IPS-NIHi11 (cell line): ENCODE data around the gene CHID1.

ENCODE experiments used
- DNase-seq: peaks from one replicate; pipeline ENCODE4 v3.0.0; 2012; ENCODE audit warnings: mixed read lengths, low spot score

The CHID1 gene

GRCh38 chr11:933142-933851 is 22.7 kb upstream of the CHID1 start:
- DNase-seq: no peak

DNA sequence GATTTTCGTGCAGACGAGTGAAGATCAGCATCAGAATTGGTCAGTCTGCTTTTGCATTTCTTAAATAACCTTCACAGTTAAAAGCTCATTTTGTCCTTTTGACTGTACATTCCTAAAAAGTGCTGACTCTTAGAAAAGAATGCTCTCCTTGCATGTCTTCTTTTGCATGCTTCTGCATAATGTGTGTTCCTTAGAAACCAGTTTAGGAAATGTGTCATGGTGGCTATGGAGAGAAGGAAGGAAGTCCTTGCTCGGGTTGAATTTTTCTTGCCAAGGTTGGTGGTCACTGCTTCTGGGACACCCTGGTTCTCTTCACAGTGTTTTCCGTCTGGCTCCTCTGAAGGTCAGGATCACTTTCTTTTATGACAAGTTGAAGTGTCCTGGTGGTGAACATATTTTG is 21.8 kb upstream of the CHID1 start:
- no peak for DNase-seq

DNA sequence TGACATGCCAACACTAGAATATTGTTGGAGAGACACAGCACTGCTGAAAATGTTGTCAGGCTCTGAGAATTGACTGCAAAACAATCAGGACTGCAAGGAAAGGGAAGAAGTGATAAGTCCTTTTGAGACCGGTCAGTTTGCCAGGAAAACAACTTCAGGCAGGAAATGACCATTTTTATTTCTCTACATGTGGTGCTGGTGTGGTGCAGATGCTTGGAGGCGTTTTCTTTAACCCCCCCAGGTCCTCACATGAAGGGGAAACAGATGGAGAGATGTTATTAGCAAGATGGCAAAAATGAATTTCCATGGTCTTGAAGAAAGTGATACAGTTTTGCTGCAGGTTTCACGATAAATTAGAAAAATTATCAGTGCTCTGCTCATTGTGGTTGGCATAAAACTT is 20.8 kb upstream of the CHID1 start:
- DNase-seq: no peak

DNA sequence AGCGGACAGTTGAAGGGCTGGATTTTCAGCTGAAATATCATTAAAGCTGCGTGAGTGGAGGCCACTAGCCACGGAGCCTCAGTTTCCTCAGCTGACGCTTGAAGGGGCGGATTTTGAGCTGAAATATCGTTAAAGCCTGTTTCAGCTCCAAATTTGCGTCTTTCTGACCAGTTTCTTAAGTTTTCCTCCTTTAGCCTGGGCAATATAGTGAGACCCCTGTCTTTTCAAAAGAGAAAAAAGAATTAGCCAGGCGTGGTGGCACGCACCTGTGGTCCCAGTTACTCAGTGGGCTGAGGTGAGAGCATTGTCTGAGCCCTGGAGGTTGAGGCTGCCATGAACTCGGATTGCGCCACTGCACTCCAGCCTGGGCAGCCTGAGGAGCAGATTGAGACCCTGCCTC is 18.8 kb upstream of the CHID1 start:
- DNase-seq: no peak

- DNase-seq: no peak
Observed at GRCh38 chr11:928786-929185, 18.2 kb upstream of the CHID1 start.

GRCh38 chr11:927871-928270 is 17.3 kb upstream of the CHID1 start:
- DNase-seq: no peak

DNA sequence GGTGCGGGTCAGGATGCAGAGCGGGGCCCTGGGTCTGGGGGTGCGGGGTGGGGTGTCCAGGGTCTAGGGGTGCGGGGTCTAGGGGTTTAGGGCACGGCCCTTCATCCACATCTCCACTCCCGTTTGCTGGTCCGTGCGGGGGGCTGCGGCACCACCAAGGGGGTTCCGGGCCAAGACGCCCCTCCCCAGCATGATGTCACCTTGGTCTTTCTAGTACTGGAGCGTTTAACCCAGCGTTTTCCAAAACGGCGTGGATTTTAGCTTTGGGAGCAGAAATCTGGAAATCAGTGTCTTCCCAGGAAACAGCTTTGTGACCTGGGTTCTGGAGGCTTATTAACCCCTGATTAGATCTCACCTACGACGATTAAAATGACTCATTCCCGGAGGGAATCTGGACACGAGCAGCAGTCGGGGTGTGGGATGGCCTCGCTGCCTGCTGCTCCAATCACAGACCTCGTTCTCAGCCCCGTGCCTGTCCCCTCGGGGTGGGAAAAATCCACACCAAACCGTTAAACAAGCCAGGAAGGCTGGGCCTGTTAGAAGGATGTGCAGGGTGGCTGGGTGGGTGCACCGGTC is 15.8 kb upstream of the CHID1 start:
- DNase-seq: peak; percentile 43

DNA sequence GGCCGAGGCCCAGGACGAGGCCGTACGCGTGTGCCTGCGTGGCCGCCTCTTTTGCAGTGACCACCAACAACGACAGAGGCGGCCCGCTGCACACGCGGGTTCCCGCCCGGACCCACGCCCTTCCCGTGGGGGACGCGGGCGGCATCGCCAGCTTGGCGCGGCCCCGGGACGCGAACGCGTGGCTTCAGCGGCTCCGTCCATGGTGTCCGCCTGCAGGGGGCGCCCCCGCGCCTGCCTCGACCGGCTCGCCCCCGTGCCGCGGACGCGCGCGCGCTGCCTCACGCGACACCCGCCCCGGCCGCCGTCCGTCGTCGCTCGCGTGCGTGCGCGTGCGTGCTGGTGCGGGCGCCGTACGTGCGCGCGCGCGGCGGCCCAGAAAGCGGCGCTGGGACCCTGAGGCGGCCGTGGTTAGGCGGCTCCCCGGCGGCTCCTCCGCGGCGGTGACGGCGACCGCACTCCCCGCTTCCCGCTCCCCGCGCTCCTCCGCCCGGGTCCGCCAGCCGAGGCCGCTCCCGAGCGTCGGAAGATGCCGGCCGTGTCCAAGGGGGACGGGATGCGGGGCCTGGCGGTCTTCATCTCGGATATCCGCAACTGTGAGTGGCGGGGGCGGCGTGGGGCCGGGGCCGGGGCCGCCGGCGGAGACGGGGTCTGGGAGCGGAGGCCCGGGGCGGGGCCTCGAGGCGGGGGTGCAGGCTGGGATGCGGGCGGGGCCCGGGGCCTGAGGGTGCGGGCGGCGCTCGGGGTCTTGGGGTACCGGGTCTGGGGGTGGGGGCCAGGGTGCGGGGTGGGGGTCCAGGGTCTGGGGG is 15.1 kb upstream of the CHID1 start, which contains the start of gene AP2A2:
Gene AP2A2, plus strand, starts transcription at position 375 of the 806 bp plus-strand sequence. Its CDS starts 152 bp downstream, at position 527.
- peak; percentile 99 for DNase-seq

GRCh38 chr11:925158-925495 is 14.5 kb upstream of the CHID1 start:
- DNase-seq: peak; percentile 7

- DNase-seq: peak; percentile 4
Observed at GRCh38 chr11:924406-925157, 14.0 kb upstream of the CHID1 start.

GRCh38 chr11:923691-924405 is 13.2 kb upstream of the CHID1 start:
- DNase-seq: peak; percentile 1

- no peak for DNase-seq
Observed at GRCh38 chr11:921921-922678, 11.5 kb upstream of the CHID1 start.

DNA sequence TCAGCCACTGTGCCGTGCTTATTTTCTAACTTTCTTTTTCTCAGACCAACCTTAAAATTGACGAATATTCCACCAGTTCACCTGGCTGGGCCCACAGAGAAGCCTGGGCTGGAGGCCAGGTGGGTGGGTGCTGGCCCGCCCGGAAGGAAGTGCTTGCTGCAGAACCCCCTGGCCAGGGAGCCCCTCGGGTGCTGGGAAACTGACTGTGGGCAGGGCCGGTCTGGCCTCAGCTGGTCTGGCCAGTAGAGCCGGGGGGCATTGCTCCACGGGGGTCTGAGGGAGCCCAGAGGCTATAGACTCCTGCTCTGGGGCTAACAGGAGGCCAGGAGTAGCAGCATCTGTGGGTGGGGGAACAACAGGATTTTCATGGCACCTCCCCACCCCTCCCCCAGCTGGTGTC is 6.8 kb upstream of the CHID1 start:
- no peak for DNase-seq

DNA sequence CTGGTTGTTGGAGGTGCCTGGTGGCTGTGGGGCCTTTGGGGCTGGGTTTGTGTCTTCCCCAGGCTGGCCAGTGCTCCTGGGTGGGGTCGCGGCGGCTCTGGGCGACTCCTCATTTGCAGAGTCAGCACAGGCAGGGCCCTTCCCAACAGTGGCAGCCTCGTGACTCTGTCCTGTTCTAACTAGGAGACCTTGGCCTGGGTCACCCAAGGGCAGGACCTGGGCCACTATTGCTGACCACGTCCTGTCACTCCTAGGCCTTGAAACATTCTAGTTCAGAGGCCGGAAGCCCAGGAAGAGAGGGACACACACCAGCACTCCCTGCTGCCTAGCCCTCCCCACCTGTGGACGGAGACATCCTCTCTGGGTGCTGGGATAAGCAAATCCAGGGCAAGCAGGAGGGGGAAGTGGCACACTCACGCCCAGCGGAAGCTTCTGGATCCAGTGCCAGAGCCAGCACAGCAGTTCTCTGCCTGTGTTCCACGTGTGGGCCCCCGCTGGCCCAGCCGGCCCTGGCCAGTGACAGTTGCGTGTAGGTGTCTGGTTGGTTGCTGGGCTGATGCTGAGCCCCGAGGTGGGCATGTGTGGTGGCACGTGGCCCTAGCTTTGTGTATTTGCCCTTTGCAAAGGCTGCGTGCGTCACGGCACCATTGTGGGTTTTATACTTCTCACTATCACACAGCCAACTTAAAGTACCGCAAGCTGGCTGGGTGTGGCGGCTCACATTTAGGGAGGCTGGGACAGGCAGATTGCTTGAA is 4.3 kb upstream of the CHID1 start:
- no peak for DNase-seq

GRCh38 chr11:914204-914603 is 3.6 kb upstream of the CHID1 start:
- no peak for DNase-seq

- no peak for DNase-seq
Observed at GRCh38 chr11:913043-913442, 2.4 kb upstream of the CHID1 start.

DNA sequence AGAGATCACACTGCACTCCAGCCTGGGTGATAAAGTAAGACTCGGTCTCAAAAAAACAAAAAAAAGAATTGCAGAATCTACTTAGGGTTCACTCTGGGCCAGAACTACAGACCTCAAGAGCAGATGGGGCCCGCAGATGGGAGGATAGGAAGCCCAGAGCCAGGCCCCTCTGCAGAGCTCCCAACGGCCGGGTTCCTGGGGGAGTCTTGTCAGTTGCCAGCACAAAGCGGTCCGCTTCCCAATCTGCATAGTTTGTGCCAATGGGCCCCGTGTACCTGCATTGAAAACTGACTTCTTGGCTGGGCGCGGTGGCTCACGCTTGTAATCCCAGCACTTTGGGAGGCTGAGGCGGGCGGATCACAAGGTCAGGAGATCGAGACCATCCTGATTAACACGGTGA is 1.7 kb upstream of the CHID1 start:
- DNase-seq: no peak

DNA sequence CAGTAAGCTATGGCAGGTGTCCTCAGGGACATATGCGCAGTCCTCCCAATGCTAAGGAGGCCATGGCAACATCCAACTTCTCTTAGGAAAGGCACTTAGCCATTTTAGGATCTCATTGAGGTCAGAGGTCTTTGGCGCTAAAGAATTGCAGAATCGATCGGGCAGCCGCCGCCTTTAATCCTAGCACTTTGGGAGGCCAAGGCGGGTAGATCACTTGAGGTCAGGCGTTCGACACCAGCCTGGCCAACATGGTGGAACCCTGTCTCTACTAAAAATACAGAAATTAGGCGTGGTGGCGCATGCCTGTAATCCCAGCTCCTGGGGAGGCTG is 1.2 kb upstream of the CHID1 start:
- no peak for DNase-seq

DNA sequence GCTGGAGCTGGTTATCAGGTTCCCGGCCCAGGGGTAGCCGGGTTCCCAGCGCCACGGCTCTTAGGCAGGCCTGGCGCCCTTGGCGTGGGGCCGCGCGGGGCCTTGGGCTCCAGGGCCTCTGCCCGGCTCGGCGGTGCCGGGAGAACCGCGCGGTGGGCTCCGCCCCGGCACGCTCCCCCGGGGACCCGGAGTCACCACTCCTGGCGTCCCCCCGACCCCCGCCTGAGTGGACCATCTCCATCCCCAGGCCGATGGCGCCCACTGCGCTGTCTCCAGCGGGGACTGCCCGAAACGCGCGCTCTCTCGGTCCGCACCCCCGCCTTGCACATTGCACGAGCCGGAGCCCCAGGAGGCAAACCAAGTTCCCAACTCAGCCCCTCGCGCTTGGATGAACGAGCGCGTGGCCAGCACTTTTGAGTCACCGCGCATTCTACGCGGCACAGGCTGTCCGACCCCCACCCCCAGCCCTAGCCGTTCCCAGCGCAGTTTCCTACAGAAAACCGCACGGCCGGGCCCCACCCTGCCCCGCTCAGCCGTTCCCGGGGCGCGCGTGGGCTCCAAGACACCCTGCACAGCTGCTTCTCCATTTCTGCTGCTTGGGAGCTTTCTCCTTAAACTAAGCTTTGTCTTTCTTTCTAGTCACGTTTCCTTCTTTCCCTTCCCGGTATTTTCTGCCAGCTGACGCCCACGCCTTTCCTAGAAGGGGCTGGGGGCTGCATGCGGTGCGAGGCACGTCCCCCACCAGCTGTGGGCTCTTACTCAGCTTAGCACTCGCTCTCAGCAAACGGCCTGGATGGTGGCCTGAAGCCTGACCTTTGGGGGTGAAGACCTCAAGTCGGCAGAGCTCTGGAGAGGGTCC is 650 bp upstream of the CHID1 start:
- DNase-seq: no peak
